H4 (cell line): Measurements from ENCODE around the gene XRCC3. TPM values are rescaled to one million over a fixed set of nuclear protein-coding genes. Genes with fewer than 3 reads are reported as not detected.

Source experiments
- DNase-seq: peaks from one replicate; pipeline ENCODE4 v3.0.0-alpha.2; 2015; ENCODE audit warnings: low spot score
- total RNA-seq: library from RNA; depleted of rRNA; stranded (reverse); fragments of >200 nt; shearing (Covaris generic); gene quantifications from 2 replicates; pipeline ENCODE4 v1.2.3, GENCODE V29; 2014; rRNA removed

XRCC3 gene
- 20.3 and 39.9 TPM in 2 replicates for total RNA-seq

DNA sequence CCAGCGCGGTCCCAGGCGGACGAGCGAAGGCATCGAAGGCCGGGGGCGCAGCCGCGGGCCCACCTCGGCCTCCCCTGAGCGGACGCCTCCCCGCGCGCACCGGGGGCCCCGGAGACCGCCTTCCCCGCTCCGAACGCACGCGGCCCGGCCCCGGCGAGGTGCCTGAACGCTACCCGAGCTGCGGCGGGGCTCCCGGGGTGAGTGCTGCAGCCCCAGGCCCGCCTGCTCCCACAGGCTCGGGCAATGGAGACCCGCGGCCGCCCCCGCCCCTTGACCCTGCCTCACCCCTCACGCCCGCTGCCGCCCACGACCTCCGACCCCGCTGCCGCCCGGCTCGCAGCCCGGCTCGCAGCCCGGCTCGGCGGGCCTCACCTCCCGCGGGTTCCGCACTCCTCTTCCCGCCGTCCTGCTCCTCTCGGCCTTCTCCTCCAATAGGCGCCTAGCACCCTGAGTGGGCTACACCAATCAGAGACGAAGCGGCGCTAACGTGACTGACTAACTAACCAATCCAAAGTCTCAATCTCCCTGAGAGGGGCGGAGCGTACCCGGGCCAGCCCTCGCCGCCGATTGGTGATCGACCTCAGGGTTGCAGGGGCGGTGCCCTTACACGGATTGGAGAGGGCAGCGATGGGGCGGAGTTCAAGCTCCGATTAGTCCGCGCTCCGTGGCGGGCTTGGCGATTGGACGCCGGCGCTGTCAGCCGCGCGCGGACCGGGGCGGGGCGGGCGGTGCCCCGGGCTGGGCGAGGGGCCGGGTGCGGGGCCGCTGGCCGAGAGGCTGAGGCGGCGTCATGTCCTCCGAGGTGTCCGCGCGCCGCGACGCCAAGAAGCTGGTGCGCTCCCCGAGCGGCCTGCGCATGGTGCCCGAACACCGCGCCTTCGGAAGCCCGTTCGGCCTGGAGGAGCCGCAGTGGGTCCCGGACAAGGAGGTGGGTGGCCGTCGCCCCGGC is at the start of gene XRCC3, which contains the start of gene ZFYVE21:
XRCC3 (minus strand) TSS at position 400 of the 949 bp plus-strand sequence. CDS start 4,364 bp downstream, outside the sequence.
ZFYVE21 (plus strand) TSS at position 759 of the 949 bp plus-strand sequence; CDS start at position 791, 32 bp downstream.
- DNase-seq = peak; percentile 98

DNA sequence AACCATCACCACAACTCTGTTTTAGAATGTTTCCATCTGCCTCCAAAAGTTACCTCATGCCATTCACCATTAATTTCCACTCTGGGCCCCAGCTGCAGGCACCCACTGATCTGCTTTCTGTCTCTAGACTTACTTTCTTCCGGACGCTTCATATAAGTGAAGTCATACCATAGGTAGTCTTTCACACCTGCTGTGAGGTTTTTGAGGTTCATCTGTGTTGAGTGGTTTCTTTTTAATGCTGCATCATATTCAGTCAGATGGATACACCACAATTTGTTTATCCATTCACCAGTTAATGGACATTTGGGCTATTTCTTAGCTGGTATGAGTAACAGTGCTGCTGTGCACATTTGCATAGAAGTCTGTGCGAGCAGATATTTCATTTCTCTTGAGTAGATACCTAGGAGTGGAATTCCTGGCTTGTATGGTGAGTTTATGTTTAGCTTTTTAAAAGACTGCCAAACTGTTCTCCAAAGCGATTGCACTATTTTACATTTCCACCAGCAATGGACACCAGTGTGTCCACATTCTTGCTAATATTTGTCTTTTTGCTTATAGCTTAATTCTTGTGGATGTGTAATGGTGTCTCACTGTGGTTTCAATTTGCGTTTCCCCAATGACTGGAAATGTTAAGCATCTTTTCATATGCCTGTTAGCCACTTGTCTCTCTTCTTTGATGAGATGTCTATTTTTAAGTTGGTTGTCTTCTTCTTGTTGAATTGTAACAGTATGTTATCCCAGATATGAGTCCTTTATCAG is 48.7 kb upstream of the XRCC3 start:
- DNase-seq = no peak

DNA sequence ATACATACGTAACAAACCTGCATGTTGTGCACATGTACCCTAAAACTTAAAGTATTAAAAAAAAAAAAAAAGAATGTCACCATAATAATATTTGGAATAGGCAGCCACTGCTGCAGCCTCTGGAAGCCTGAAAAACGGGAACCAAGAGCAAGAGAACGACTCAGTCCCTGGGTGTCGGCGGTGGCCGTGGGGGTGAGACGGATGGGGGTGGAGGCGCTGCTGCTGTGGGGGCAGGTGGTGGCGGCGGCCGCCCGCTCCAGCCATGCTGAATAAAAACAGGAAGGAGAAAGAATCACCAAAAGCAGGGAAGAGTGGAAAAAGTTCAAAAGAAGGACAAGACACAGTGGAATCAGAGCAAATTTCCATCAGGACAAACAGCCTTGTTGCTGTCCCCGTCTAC is 47.3 kb upstream of the XRCC3 start:
- DNase-seq = no peak

DNA sequence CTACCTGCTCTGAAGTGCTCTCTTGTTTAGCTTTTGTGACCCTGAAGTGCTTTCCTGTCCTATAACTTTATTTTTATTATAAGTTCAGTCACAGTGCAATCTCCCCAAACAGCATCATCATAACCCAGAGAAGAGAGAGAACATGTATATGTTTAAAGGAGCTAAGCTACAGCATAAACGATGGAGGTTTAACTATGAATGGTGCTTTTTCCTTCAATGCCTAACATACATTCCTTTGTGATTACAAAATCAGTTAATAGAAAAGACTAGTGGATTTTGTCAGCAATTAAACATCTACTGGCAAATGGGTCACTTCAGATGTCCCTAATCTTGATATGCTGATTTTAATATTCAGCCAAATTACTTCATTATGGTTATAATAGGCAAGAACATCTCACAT is 46.8 kb upstream of the XRCC3 start:
- no peak for DNase-seq

DNA sequence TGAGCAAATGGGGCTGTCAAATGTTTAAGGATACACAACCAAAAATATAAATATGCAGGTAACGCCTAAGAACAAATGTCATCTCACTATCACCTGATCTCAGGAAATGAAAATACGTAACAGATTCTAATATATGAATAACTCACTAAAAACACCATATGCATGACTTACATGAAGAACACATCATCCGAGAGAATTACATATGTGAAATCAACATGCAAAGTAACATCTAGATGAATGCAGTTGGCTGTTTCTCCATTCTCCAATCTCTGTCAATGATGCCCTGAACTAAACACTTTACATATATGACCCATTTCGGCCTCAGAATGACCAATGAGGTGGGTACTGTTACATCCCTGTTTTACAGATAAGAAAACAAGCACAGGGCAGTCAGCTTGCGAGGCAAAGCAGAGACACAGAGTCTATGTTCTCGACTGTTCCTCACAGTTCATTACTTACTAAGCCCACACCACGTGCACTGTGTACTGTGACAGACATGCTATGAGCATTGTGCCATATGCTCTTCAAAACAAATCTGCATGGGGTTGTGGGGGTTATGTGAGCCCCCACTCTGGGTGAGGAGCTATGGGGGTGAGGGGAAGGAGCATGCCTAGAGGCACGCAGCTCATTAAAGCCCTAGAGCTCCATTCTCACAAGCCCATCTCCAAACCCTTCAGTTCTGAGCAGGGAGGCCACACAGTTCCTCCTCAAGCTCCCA is 43.0 kb upstream of the XRCC3 start:
- DNase-seq = no peak

DNA sequence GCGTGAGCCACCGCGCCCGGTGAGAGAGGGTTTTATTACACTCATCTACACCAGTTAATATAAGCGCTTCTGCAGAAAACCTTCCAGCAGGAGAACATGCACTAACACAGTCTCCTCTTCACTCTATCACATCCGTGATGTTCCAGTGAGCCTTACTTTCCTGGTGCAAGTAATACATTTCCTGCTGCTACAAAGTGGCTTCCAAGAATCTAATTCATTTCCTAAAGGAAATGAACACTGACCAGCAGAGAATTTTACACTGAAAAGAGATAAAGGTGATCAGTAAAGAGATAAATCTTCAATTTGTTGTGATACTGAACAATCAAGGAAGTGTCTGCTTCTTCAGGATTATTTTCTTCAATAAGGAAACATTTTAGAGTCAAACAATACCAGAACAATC is 39.8 kb upstream of the XRCC3 start:
- no peak for DNase-seq

DNA sequence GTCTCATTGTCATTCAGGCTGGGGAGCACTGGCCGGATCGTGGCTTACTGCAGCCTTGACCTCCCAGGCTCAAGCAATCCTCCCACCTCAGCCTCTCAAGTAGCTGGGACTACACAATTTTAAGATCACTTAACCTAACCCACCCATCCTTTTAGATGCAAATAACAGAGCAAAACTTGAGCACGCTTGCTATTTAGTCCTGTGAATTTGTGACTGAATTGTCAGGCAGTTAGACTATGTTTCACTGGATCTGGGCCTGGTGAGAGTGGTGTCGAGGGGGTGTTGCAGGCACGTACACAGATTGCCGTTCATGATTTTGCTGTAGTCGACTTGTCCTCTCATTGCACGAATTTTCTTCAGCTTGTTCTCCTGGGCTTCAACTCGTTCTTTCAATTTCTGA is 38.5 kb upstream of the XRCC3 start:
- no peak for DNase-seq

DNA sequence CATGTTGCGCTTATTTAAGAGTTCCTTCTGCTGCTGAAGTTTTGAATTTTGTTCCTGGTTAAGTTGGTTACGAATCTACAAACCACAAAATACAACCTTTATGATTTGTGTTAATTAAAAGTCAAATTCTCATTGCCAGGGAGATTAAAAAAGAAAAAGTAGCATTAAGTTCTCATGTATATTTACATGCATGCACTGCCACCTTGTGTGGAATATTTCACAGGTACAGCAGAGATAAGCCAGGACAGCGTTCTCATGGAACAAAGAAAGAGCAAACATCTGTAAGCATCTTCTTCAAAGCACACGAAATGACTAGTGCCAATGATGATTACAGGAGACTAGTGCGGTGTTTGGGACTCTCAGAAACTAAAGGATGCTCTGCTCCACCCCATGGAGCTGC is 34.6 kb upstream of the XRCC3 start:
- DNase-seq = no peak

DNA sequence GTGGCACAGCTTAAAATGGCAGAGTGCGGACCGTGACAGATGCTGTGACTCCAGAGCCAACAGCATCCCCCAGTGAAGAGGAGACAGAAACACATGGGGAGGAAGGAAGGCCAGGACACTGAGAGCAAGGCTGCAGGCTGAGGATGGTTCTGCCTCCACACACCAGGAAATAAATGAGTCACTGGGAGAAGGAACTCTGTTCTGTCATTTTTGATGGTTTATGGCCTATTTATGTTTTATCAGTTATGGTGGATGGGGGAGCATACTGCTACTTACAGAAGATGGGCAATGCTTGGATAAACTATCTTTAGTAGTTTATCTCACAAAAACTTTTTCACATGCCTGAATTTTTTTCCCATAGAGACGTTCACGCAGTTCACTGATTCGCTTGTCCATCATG is 34.2 kb upstream of the XRCC3 start:
- DNase-seq = no peak

DNA sequence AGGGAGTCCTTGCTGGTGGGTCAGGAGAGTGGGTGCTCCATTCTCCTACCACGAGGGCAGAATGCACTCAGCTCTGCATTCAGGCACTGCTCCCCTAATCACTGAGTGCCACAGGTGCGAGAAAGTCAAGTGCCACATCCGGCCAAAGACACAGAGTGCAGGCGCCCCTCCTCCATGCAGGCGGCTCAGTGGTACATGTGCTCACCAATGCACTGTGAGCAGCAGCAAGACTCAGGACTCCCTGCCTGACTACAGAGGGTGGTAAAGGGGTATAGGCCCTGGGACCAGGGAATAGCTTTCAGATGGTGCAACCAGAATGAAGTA is 33.2 kb upstream of the XRCC3 start:
- DNase-seq = no peak

DNA sequence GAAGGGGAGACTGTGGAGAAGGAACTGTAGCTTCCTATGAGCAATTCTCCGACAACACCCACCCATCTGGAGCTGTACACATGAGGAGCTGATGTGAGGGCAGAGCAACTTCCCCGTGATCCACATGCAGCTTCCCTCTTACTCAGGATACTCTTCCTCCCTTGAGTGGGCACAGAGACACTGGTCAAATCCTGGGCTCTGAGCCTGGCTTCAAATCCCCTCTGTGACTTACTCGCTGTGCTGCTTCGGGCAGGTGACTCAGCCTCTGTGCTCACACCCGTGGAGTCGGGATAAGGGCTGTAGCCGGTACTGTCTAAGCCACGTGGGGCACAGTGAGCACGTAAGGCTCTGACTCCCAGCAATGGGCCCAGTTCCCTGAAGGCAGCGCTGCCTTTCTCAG is 31.4 kb upstream of the XRCC3 start:
- no peak for DNase-seq

DNA sequence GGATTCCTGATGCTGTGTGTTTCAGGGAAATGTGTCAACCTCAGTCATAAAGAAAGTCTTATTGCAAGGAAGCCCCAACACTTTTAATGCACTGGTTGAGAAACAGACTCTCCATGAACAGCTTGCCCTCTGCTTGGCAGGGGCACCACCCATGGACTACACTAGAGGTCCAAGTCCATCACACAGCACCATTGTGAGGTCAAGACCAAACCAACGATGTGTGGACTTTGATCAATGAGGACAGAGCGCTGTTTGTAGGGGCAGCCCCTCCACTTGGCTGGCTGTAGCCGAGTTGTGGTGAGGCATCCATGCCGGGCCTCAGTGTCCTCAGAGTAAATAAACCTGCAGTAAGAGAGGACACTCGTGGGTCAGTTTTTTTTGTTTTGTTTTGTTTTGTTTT is 30.2 kb upstream of the XRCC3 start:
- DNase-seq = no peak

DNA sequence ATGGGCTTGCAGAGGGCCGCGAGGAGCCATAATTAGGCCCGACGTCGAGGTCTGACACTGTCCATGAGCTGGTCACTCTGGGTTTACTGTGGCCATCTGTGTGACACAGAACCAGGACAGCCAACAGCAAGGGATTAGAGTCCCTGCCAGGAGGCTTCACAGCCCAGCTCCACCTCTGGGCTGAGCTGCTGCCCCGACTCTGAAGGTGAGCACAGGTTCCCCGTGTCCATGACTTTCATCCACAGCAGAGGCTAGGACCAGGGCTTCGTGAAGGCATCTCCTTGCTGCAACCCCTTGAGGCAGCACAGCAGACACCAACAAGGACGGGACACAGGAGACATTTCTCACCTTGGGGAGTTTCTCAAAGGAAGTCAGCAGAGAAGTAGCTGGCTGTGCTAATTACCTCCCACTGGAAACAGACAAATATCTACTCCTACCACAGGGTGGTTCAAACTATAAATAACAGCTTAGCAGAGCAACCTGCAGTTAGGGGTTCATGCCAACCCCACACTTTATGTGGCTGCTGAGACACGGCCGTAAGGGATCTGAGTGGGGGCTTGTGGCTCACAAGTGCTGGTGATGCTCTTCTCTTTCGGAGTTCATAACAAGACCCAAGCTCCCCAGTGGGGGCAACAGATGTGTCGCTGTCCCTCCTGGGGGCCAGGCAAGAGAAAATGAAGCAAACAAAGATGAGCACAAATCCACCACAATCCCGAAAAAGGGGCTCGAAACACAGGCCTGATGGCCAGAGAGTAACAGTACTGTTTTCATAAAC is 29.6 kb upstream of the XRCC3 start:
- no peak for DNase-seq

DNA sequence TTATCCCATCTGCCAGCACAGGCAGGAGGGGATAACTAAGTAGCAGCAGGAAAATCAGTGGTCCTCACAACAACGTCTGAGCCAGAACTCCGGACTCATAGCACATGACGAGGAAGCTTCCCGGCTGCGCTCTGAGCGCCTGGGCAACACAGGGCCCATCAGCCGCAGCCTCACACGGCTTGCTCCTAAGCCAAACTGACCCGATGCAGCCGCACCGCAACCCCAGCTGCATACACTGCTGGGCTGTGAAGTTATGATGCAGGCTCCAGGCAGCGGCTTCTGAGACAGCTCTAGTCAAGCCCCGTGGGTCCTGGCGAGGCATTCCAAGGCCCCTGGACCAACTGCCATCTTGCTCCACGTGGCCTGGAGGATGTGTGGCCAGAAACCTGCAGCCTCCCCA is 28.4 kb upstream of the XRCC3 start:
- DNase-seq = no peak

DNA sequence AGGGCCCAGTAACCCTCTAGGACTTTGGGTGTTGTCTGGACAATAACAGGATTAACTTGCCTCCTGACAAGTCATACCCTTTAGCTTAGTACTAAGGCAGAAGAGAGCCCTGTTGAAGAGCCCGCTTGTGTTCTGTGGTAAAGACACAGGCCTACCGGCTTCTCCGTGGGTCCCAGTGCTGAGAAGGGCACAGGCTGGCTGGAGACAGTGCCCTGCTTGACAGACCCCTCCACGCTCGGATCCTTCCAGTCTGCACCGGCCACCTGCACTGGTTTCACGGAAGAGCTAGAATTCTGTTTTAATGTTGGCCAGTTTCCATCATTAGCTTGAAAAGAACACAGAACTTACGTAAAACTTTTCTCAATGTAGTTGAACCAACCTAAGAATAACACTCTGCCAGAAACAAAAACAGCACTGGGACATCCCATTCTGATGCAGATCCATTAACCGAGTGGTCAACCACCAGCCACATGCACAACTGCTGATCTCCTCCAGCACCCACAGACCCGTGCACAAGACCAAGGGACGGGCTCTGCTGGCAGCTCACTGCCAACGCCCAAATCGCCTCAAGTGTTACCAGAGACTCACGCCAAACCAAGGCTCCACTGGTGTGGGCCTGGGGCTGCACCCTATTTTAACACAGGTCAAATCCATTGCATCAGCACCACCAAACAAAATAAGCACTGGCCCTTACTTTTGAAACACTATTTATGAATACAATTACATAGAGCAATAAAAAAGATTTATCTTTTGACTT is 27.4 kb upstream of the XRCC3 start:
- DNase-seq = no peak

DNA sequence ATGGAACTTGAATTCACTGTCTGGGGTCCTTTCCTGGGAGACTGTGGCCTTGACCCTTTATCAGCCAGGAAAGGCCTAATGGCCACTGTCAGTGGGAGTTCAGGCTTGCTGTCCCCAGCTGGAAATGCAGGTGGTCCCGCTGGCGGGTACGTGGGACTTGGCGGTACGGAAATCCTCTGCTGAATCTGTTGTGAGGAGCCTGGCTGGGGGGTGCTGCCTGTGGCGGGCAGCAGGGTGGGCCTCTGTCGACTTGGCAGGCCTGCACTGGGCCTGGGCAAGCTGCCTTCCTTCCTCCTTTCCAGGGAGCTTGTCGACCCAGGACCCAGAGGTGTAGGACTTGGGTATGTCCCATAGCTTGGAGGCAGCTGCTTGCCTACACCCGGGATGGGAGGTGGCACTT is 26.6 kb upstream of the XRCC3 start:
- DNase-seq = no peak

DNA sequence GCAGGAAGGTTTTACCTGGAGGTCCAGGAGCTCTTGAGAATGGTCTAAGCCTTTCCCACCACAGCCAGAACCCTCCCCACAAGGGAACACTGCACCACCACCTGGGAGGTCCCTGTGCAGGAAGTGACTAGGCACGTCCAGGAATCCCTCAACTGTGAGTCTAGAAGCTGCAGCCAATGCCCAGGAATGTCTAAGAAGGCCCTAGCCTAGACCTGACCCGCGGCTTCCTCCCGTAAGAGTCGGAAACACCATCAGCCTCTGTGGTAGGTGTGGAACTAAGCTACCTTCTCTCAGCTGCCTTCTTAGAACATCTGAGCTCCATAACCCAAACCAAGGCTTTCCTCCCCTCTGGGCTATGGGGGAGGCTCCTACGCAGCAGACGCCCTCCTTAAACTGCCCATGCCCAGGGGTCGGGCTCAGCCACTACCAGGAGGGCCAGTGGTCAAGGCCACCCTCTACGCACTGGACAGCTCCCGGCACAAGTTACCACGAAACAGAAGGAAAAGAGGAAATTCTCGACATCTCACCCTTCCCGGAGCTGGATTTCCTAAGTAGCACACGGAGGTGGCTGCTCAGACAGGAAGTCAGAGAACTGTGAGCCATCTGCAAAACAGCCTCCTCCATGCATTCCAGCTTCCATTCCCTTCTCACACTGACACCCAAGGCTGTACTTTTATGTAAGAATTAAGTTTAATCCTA is 25.9 kb upstream of the XRCC3 start:
- no peak for DNase-seq

DNA sequence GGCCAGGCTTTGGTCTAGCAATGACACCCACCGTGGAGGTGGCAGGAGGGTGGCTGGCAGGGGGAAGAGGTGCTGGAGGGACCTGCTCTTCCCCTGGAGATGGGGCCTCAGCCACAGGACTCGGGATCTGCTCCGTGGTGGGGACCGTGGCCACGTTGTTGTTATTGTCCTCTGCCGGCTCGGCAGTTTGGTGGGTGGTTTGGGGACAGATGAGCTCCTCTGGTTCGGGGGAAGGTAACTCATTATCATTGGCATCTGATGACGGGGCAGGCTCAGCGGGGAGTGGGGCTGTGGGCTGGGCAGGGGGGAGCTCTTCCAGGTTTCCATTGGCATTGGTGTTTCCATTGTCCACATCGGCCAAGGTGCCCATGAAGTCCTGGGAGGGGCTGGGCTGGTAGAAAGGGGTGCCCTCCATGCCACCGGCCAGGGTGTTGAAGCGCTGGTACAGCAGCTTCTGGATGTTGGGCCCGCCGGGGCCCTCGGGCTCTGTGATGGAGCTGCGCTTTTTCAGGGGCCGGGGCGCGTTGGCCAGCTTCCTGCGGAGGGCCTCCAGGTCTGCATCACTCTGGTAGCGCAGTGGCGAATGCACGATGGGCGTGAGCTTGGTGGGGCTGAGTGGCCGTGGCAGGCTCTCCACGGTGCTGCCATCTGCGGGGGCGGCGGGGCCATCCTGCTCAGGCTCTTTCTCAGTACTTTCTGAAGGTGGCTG is 24.7 kb upstream of the XRCC3 start:
- DNase-seq = no peak

DNA sequence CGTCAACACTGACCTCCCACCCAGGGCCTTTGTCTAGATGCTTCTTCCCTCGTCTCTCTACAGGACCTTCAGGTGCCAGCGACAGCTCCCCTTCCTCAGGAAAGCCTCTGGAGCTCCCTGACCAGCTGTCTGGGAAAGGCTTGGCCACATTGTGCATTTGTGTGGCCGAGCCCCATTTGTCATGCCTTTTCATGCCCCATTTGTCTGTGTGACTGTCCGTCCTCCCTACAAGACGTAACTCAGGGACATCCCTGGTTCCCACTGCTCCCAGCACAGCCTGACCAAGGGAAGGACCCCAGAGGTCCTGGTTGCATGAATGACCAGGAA is 24.2 kb upstream of the XRCC3 start:
- DNase-seq = no peak
